HG02981 (cell line): Measurements from ENCODE around the gene KASH5.
A peak's percentile ranks its signal among the peaks of the same experiment; 100 is the strongest.
"Not testable (repeated sequence)": the region's sequence is repeated elsewhere in the genome, so short reads cannot be mapped to it uniquely, and the experiment has no call there.

ENCODE experiments used
- ATAC-seq: cut with Tn5 transposase; IDR thresholded peaks from one replicate; pipeline ENCODE4 v1.9.1; 2021; ENCODE audit warnings: mild to moderate bottlenecking, moderate library complexity; ENCODE audit not compliant: unreplicated experiment

Gene KASH5

GRCh38 chr19:49453013-49453756, 65.1 kb downstream of the KASH5 start, which contains the start of gene ALDH16A1:
Gene ALDH16A1, plus strand, starts transcription at chr19:49453225. Its CDS starts 107 bp downstream, at chr19:49453332.
- peak; percentile 87 for ATAC-seq

- no peak for ATAC-seq
These were observed 65.8 kb downstream of the KASH5 start for GRCh38 chr19:49453757-49454240.

- no peak for ATAC-seq
These were observed 67.7 kb downstream of the KASH5 start for GRCh38 chr19:49455773-49456172.

GRCh38 chr19:49456326-49456725, 68.3 kb downstream of the KASH5 start:
- no peak for ATAC-seq

- ATAC-seq = no peak
These were observed 70.5 kb downstream of the KASH5 start for GRCh38 chr19:49458567-49458903.

- no peak for ATAC-seq
These were observed 71.3 kb downstream of the KASH5 start for GRCh38 chr19:49459388-49459787.

- ATAC-seq = not testable (repeated sequence)
These were observed 73.1 kb downstream of the KASH5 start for GRCh38 chr19:49461130-49461529.

- ATAC-seq = no peak
These were observed 73.6 kb downstream of the KASH5 start for GRCh38 chr19:49461656-49462055.

- no peak for ATAC-seq
These were observed 74.4 kb downstream of the KASH5 start for GRCh38 chr19:49462492-49462891.

GRCh38 chr19:49463960-49464740, 76.1 kb downstream of the KASH5 start:
- no peak for ATAC-seq

- no peak for ATAC-seq
These were observed 77.3 kb downstream of the KASH5 start for GRCh38 chr19:49465371-49465770.
